GM12892 (cell line): ENCODE measurements around the gene FOXK2.

Source experiments
- POLR2A ChIP-seq: IDR thresholded peaks from 2 replicates; pipeline ENCODE4 v1.6.1; 2011; ENCODE audit warnings: low read depth, low read length, control low read depth
- POLR2AphosphoS5 ChIP-seq: IDR thresholded peaks from 2 replicates; pipeline ENCODE4 v1.6.1; 2011; ENCODE audit warnings: low read depth, low read length, control low read depth

DNA sequence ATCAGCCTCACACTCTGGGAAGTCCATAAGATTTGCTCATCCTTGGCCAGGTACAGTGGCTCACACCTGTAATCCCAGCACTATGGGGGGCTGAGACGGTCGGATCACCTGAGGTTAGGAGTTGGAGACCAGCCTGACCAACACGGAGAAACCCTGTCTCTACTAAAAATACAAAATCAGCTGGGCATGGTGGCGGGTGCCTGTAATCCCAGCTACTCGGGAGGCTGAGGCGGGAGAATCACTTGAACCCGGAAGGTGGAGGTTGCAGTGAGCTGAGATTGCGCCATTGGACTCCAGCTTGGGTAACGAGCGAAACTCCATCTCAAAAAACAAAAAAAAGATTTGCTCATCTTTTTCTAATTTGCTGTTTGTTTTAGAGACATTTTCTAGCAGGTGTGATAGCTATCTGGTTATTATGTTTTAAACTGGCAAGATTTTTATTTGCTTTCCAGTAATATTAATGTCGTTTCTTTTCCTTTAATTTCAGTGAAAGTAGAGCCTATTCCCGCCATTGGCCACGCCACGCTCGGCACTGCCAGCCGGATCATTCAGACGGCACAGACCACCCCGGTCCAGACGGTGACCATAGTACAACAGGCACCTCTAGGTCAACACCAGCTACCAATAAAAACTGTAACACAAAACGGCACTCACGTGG lies 67.2 kb downstream of the FOXK2 start:
- TF ChIP-seq POLR2AphosphoS5 = no peak
- no peak for TF ChIP-seq POLR2A
